Measurements from ENCODE around the gene SHISA3.

SHISA3 gene

GRCh38 chr4:42446823-42447222, 49.5 kb downstream of the SHISA3 start:
- no peak for ATAC-seq
- TF ChIP-seq, protein P1, sequence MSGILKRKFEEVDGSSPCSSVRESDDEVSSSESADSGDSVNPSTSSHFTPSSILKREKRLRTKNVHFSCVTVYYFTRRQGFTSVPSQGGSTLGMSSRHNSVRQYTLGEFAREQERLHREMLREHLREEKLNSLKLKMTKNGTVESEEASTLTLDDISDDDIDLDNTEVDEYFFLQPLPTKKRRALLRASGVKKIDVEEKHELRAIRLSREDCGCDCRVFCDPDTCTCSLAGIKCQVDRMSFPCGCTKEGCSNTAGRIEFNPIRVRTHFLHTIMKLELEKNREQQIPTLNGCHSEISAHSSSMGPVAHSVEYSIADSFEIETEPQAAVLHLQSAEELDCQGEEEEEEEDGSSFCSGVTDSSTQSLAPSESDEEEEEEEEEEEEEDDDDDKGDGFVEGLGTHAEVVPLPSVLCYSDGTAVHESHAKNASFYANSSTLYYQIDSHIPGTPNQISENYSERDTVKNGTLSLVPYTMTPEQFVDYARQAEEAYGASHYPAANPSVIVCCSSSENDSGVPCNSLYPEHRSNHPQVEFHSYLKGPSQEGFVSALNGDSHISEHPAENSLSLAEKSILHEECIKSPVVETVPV (CRISPR knock-in tag; IDR thresholded peaks at IDR 0.05), result no peak
- TF ChIP-seq PATZ1 (CRISPR knock-in tag; IDR thresholded peaks at IDR 0.05; ENCODE audit: borderline replicate concordance), result no peak
- TF ChIP-seq ISL1 (CRISPR knock-in tag; IDR thresholded peaks at IDR 0.05), result no peak
- TF ChIP-seq SNAI2 (CRISPR knock-in tag; IDR thresholded peaks at IDR 0.05), result no peak
- TF ChIP-seq TCF4 (CRISPR knock-in tag; IDR thresholded peaks at IDR 0.05; ENCODE audit: borderline replicate concordance), result no peak
- no peak for TF ChIP-seq RARB (CRISPR knock-in tag; IDR thresholded peaks at IDR 0.05)
- TF ChIP-seq ARNTL (CRISPR knock-in tag; IDR thresholded peaks at IDR 0.05; ENCODE audit: borderline replicate concordance, low read depth), result no peak
- TF ChIP-seq OSR1 (CRISPR knock-in tag; IDR thresholded peaks at IDR 0.05), result no peak
- TF ChIP-seq ZFP30 (CRISPR knock-in tag; IDR thresholded peaks at IDR 0.05), result no peak
- TF ChIP-seq PPARA (CRISPR knock-in tag; IDR thresholded peaks at IDR 0.05; ENCODE audit: borderline replicate concordance), result no peak
- no peak for TF ChIP-seq CSDC2 (CRISPR knock-in tag; IDR thresholded peaks at IDR 0.05)
